CMK (cell line): Measurements from ENCODE around the gene TLR1.
"Not testable (repeated sequence)": the region's sequence is repeated elsewhere in the genome, so short reads cannot be mapped to it uniquely, and the experiment has no call there.

ENCODE experiments used
- DNase-seq: peaks from one replicate; pipeline ENCODE4 v3.0.0-alpha.2; 2010; ENCODE audit warnings: low read depth

The TLR1 gene

GRCh38 chr4:38804654-38805295, at the start of gene TLR1:
Gene TLR1, minus strand, starts transcription at chr4:38804791. Its CDS starts 5,960 bp downstream, at chr4:38798831.
- peak; percentile 35 for DNase-seq

GRCh38 chr4:38846015-38846414, 41.4 kb upstream of the TLR1 start:
- DNase-seq = no peak

GRCh38 chr4:38842994-38843393, 38.4 kb upstream of the TLR1 start:
- DNase-seq = no peak

GRCh38 chr4:38837849-38838248, 33.3 kb upstream of the TLR1 start:
- DNase-seq = no peak

- DNase-seq = no peak
These were observed 32.7 kb upstream of the TLR1 start for GRCh38 chr4:38837334-38837733.

GRCh38 chr4:38834570-38834969, 30.0 kb upstream of the TLR1 start:
- DNase-seq = no peak

- no peak for DNase-seq
These were observed 28.3 kb upstream of the TLR1 start for GRCh38 chr4:38832624-38833528.

- DNase-seq = no peak
These were observed 27.6 kb upstream of the TLR1 start for GRCh38 chr4:38832206-38832605.

GRCh38 chr4:38831653-38832052, 27.1 kb upstream of the TLR1 start:
- no peak for DNase-seq

- no peak for DNase-seq
These were observed 24.6 kb upstream of the TLR1 start for GRCh38 chr4:38829237-38829636.

- no peak for DNase-seq
These were observed 19.2 kb upstream of the TLR1 start for GRCh38 chr4:38823766-38824165.

- DNase-seq = no peak
These were observed 18.2 kb upstream of the TLR1 start for GRCh38 chr4:38822748-38823303.

- DNase-seq = no peak
These were observed 17.1 kb upstream of the TLR1 start for GRCh38 chr4:38821739-38822138.

GRCh38 chr4:38820329-38821061, 15.9 kb upstream of the TLR1 start:
- no peak for DNase-seq

- DNase-seq = no peak
These were observed 15.0 kb upstream of the TLR1 start for GRCh38 chr4:38819569-38819968.

- no peak for DNase-seq
These were observed 13.9 kb upstream of the TLR1 start for GRCh38 chr4:38818441-38818976.

GRCh38 chr4:38815885-38816782, 11.5 kb upstream of the TLR1 start:
- DNase-seq = no peak

- no peak for DNase-seq
These were observed 9.8 kb upstream of the TLR1 start for GRCh38 chr4:38814386-38814785.

- DNase-seq = no peak
These were observed 6.7 kb upstream of the TLR1 start for GRCh38 chr4:38811297-38811696.

GRCh38 chr4:38807462-38807861, 2.9 kb upstream of the TLR1 start:
- not testable (repeated sequence) for DNase-seq

GRCh38 chr4:38806251-38806650, 1.7 kb upstream of the TLR1 start:
- DNase-seq = not testable (repeated sequence)
